OCI-LY7 (cell line): ENCODE data around the gene SLC25A26.

Experiments
- EZH2phosphoT487 ChIP-seq: fragments of 200-600 bp; sonication (generic); IDR thresholded peaks from 2 replicates; pipeline ENCODE4 v1.6.1; 2018; ENCODE audit warnings: low read depth, borderline replicate concordance, mild to moderate bottlenecking, mixed run types, antibody characterized with exemption, low read length, moderate library complexity, mixed read lengths
- TF ChIP-seq, protein P1 (sequence below): fragments of 200-600 bp; sonication (generic); conservative IDR thresholded peaks from 2 replicates; pipeline ENCODE4 v1.5.1; 2014; ENCODE audit warnings: mild to moderate bottlenecking, antibody characterized with exemption, low read length, moderate library complexity, mixed read lengths

DNA sequence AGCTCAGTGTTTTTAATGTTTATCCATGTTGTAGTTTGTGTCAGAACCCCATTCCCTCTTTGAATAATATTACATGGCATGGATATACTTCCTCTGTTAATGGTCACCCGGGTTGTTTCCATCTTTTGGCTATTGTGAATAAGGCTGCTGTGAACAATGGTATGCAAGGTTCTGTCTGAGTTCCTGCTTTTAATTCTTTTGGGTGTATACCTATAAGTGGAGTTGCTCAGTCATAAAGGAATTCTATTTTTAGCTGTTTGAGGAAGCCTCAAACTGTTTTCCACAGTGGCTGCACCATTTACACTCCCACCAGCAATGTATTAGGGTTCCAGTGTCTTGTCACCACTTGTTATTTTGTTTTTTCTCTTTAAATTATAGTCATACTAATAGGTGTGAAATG lies 99.6 kb downstream of the SLC25A26 start:
- TF ChIP-seq, protein P1, sequence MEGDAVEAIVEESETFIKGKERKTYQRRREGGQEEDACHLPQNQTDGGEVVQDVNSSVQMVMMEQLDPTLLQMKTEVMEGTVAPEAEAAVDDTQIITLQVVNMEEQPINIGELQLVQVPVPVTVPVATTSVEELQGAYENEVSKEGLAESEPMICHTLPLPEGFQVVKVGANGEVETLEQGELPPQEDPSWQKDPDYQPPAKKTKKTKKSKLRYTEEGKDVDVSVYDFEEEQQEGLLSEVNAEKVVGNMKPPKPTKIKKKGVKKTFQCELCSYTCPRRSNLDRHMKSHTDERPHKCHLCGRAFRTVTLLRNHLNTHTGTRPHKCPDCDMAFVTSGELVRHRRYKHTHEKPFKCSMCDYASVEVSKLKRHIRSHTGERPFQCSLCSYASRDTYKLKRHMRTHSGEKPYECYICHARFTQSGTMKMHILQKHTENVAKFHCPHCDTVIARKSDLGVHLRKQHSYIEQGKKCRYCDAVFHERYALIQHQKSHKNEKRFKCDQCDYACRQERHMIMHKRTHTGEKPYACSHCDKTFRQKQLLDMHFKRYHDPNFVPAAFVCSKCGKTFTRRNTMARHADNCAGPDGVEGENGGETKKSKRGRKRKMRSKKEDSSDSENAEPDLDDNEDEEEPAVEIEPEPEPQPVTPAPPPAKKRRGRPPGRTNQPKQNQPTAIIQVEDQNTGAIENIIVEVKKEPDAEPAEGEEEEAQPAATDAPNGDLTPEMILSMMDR, result no peak
- TF ChIP-seq EZH2phosphoT487, result no peak
